Measurements from ENCODE around the gene PHF21A. TPM values are rescaled to one million over a fixed set of nuclear protein-coding genes. Genes with fewer than 3 reads are reported as not detected.

The PHF21A gene
- total RNA-seq, 1 experiment from 2014 or later: 17.3 TPM

DNA sequence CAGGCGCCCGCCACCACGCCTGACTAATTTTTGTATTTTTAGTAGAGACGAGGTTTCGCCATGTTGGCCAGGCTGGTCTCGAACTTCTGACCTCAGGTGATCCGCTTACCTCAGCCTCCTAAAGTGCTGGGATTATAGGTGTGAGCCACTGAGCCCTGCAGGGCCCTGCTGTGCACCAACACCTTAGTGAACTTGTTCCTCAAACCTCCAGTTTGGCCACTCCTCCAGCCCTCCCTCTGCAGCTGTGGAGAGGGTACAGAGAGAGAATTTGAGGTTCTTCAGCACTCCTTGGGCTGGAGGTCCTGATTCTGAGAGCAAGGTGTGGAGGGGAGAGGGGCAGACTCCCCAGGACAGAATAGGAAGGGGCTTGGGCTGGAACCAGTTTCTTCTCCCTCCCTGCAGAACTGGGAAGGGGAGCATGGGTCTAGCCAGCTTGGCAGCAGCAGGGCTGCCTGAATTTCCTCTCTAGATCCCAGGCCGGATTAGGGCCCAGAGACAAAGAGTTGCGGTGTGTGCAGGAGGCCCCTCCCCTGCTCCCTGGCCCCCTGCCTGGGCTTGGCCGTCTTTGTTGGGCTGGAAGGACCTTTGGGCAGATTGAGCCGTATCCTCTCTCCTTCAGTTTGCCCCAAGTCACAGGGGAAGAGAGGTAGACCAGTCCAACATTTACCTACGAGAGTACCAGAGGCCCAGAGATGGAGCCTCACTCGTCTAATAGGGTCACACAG is 201.3 kb downstream of the PHF21A start:
- Histone ChIP-seq H3K9me3 (replicated peaks) (no peaks in the 10 kb centered on the region), H3K4me3 (no peak overlapping the region), H3K36me3 (no peaks in the 10 kb centered on the region), H3K4me1 (no peaks in the 10 kb centered on the region), H3K27me3 (peaks cover 12% of the 10 kb centered on the region; the same call in 1 of the 2 replicates), H3K27ac (no peak overlapping the region)
- no peak for DNase-seq

- Histone ChIP-seq H3K9me3 (replicated peaks) (no peaks in the 10 kb centered on the region), H3K27me3 (peaks cover 4% of the 10 kb centered on the region; the same call in 1 of the 2 replicates), H3K36me3 (no peaks in the 10 kb centered on the region), H3K4me3 (peak overlapping the region; percentile 72), H3K4me1 (no peaks in the 10 kb centered on the region), H3K27ac (no peak overlapping the region)
- DNase-seq: no peak
Observed at GRCh38 chr11:45918962-45919675, 202.1 kb downstream of the PHF21A start.

GRCh38 chr11:45918331-45918941 is 202.8 kb downstream of the PHF21A start:
- peak; percentile 82 to 87 for DNase-seq
- Histone ChIP-seq H3K4me3 (peak overlapping the region; percentile 72), H3K4me1 (no peaks in the 10 kb centered on the region), H3K36me3 (no peaks in the 10 kb centered on the region), H3K27ac (no peak overlapping the region; the same call in 1 of the 2 replicates), H3K9me3 (replicated peaks) (no peaks in the 10 kb centered on the region), H3K27me3 (peaks cover 3% of the 10 kb centered on the region; the same call in 1 of the 2 replicates)

DNA sequence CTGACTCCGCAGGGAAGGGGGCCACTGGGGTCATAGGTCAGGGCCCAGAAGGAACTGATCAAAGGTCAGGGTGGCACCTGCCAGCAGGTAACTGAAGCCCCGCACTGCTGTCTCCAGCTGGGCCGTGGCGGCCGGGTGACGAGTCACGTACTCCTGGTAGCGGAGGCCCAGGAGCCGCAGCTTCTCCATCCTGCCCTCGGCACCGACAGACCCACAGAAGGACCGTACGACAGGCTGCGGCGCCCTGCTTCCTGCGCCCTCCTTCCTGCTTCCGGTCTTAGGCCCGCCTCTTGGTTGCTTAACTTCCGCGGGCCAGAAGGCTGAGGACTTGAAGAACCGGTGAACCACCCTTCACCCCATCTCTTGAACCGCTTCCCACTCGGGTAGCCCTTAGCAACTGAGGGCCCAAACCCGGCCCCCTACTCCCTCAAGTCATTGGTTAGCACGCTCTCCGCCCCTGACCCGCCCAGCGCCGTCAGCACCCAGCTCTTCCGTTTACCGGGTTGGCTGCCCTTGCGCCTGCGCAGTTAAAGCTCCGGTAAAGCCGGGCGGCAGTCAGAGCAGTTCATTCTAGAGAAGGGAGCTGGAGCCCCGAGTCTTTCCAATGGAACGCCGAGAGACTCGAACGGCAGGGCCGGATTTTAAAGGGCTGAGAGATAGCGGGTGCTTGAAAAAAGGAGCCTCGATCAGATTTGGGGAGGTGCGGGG is 203.5 kb downstream of the PHF21A start, which contains the start of gene PEX16:
Gene PEX16 (minus strand): TSS at position 255 of the 708 bp plus-strand sequence. CDS start 66 bp downstream, at position 189.
- H3K27me3 ChIP-seq: no peaks in the 10 kb centered on the region; the same call in 1 of the 2 replicates
- no peaks in the 10 kb centered on the region for H3K4me1 ChIP-seq
- peak within 1 kb of the TSS; percentile 67 for H3K27ac ChIP-seq
- peak within 1 kb of the TSS; percentile 72 for H3K4me3 ChIP-seq
- peak; percentile 96 to 98 for DNase-seq
- no peaks in the 10 kb centered on the region for H3K9me3 ChIP-seq (replicated peaks)
- no peaks in the 10 kb centered on the region for H3K36me3 ChIP-seq

GRCh38 chr11:45917286-45917622 is 204.0 kb downstream of the PHF21A start:
- peak overlapping the region; percentile 72 for H3K4me3 ChIP-seq
- no peaks in the 10 kb centered on the region for H3K4me1 ChIP-seq
- H3K27me3 ChIP-seq: no peaks in the 10 kb centered on the region; the same call in 1 of the 2 replicates
- H3K36me3 ChIP-seq: no peaks in the 10 kb centered on the region
- H3K27ac ChIP-seq: peak overlapping the region; percentile 67; the same call in 1 of the 2 replicates
- no peaks in the 10 kb centered on the region for H3K9me3 ChIP-seq (replicated peaks)
- DNase-seq: no peak

- Histone ChIP-seq H3K27ac (no peak overlapping the region), H3K4me3 (no peak overlapping the region), H3K27me3 (no peaks in the 10 kb centered on the region), H3K4me1 (no peaks in the 10 kb centered on the region), H3K36me3 (no peaks in the 10 kb centered on the region), H3K9me3 (replicated peaks) (no peaks in the 10 kb centered on the region)
- no peak for DNase-seq
Observed at GRCh38 chr11:45915446-45915845, 205.8 kb downstream of the PHF21A start.

DNA sequence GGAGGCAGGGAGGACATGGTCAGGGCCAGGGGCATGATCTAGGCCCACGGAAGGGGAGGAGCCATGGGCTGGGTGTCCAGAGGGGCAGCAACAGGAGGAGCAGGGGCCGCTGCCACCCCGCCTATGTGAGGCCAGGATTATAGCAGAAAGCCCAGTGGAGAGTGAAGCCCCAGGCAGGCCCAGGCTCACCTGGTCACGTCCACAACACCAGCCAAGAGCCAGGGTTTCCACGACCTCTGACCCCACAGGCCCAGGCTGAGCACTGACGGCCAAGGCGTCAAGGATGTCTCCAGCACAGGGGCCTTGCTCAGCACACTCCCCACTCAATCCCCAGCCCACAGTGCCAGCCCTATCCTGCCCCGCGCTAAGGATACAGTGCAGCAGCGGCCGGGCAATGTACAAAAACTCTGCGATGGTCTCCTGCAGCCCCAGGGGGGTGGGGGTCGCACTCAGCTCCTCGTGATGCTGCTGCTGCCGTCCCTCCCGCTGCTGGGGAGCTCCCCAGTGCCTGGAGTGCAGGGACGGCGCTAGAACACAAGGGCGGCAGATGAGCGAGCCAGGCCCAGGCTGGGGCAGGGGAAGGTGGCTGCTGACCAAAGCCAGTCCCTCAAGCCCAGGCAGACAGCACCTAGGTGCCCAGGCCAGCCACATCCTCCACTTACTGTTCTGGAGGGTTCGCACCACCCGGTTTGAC is 207.2 kb downstream of the PHF21A start:
- Histone ChIP-seq H3K4me1 (no peaks in the 10 kb centered on the region), H3K36me3 (no peaks in the 10 kb centered on the region), H3K9me3 (replicated peaks) (no peaks in the 10 kb centered on the region)

GRCh38 chr11:45913514-45913913 is 207.7 kb downstream of the PHF21A start:
- Histone ChIP-seq H3K9me3 (replicated peaks) (no peaks in the 10 kb centered on the region), H3K27ac (no peak overlapping the region), H3K36me3 (no peaks in the 10 kb centered on the region), H3K27me3 (no peaks in the 10 kb centered on the region), H3K4me3 (no peak overlapping the region), H3K4me1 (no peaks in the 10 kb centered on the region)
- DNase-seq: no peak

More for the DNA sequence above, 207.2 kb downstream of the PHF21A start:
- no peak for DNase-seq
- H3K27ac ChIP-seq: no peak overlapping the region
- no peaks in the 10 kb centered on the region for H3K27me3 ChIP-seq
- H3K4me3 ChIP-seq: no peak overlapping the region

- no peak for DNase-seq
- Histone ChIP-seq H3K36me3 (no peaks in the 10 kb centered on the region), H3K27me3 (no peaks in the 10 kb centered on the region), H3K4me1 (no peaks in the 10 kb centered on the region), H3K4me3 (no peak overlapping the region), H3K9me3 (replicated peaks) (no peaks in the 10 kb centered on the region), H3K27ac (no peak overlapping the region)
Observed at GRCh38 chr11:45910623-45911022, 210.6 kb downstream of the PHF21A start.

- H3K36me3 ChIP-seq: no peaks in the 10 kb centered on the region
- H3K27ac ChIP-seq: no peak overlapping the region
- no peaks in the 10 kb centered on the region for H3K27me3 ChIP-seq
- no peaks in the 10 kb centered on the region for H3K4me1 ChIP-seq
- no peak overlapping the region for H3K4me3 ChIP-seq
- no peak for DNase-seq
- H3K9me3 ChIP-seq (replicated peaks): no peaks in the 10 kb centered on the region
Observed at GRCh38 chr11:45909594-45910475, 211.4 kb downstream of the PHF21A start.

- no peak for DNase-seq
- H3K36me3 ChIP-seq: no peaks in the 10 kb centered on the region
Observed at GRCh38 chr11:45907911-45908370, 213.3 kb downstream of the PHF21A start.

DNA sequence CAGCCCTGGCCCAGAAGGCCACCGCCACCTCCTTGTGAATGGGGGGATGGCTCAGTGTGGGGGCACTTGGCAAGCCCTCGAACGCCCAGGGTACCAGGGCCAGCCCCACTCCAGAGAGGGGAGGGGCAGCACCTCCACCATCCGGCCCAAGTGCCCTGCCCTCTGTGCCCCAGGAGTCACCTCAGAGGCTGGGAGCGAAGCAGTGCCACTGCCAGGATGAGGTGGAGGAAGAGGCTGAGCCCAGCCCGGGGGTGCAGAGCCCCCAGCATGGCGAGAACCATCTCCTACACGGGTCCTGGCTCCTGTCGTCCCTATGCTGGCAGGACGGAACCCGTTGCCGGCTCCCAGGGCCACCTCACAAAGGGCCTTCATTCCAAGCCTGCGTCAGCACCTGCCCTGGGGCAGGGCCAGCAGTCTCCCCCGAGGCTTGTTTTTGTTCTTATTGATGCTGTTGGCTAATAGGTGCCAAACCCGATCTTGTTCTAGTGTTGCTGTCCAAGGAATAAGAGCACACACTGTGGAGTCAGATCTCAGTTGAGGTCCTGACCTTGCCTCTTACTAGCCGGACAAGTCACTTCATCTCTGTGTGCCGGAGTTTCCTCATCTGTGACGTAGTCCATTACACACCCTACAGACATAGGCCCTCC is 214.2 kb downstream of the PHF21A start, which contains the start of gene FREY1:
Gene FREY1 (minus strand): TSS at position 307 of the 647 bp plus-strand sequence. CDS start 26 bp downstream, at position 281.
- Histone ChIP-seq H3K27ac (no peak within 1 kb of the TSS), H3K9me3 (replicated peaks) (no peaks in the 10 kb centered on the region), H3K36me3 (no peaks in the 10 kb centered on the region), H3K4me3 (no peak within 1 kb of the TSS), H3K27me3 (no peaks in the 10 kb centered on the region), H3K4me1 (no peaks in the 10 kb centered on the region)
- DNase-seq: no peak

More at GRCh38 chr11:45907911-45908370, 213.3 kb downstream of the PHF21A start:
- no peaks in the 10 kb centered on the region for H3K4me1 ChIP-seq
- no peak overlapping the region for H3K4me3 ChIP-seq
- H3K27me3 ChIP-seq: no peaks in the 10 kb centered on the region
- H3K9me3 ChIP-seq (replicated peaks): no peaks in the 10 kb centered on the region
- no peak overlapping the region for H3K27ac ChIP-seq

All from SJCRH30 (cell line).